SK-N-SH (cell line): Measurements from ENCODE around the gene SLIT1. TPM values are rescaled to one million over a fixed set of nuclear protein-coding genes. Genes with fewer than 3 reads are reported as not detected.

Experiments used
- CTCF ChIA-PET: fragments of 300-600, 350-600 bp; formaldehyde crosslinking; extraction: SDS; loops from one replicate; lab custom pipeline; 2021; lab: Yijun Ruan, JAX
- POLR2A ChIA-PET: fragments of 350-600 bp; sonication (Branson Sonifier 250); formaldehyde crosslinking; extraction: SDS; loops from one replicate; lab custom pipeline; 2020; ENCODE audit warnings: antibody characterized with exemption, inconsistent platforms; lab: Yijun Ruan, JAX
- DNase-seq: peaks from one replicate; pipeline ENCODE4 v3.0.0; 2012
- H2AFZ ChIP-seq: fragments of 200-600 bp; sonication (generic); 2 replicates; pipeline ENCODE4 v1.8.1; 2016; ENCODE audit warnings: antibody characterized with exemption, mild to moderate bottlenecking, low read depth
- H3F3A ChIP-seq: fragments of 200-600 bp; sonication (generic); replicated peaks from 2 replicates; pipeline ENCODE3; 2016; ENCODE audit warnings: antibody characterized with exemption, mild to moderate bottlenecking; ENCODE audit not compliant: insufficient read depth
- H3K27ac ChIP-seq, 2 experiments: fragments of 200-500 bp in 1 of 2; fragments of 200-600 bp in 1 of 2; sonication (Bioruptor generic) in 1 of 2; sonication (generic), shearing (Covaris generic) in 1 of 2; 2 replicates each; pipeline versions ENCODE4 v1.5.1 to v1.6.1; 2014 to 2016; ENCODE audit warnings: low read depth in 2 of 2, inconsistent platforms in 1 of 2, low read length in 1 of 2, mild to moderate bottlenecking in 1 of 2, mixed read lengths in 1 of 2
- H3K27me3 ChIP-seq: fragments of 200-600 bp; sonication (generic), shearing (Covaris generic); 2 replicates; pipeline ENCODE4 v1.6.1; 2016; ENCODE audit warnings: mixed run types; ENCODE audit not compliant: insufficient read depth
- H3K36me3 ChIP-seq, 2 experiments: fragments of 200-500 bp in 1 of 2; fragments of 200-600 bp in 1 of 2; sonication (Bioruptor generic) in 1 of 2; sonication (generic) in 1 of 2; replicated peaks in 1 of 2; 2 replicates each; pipeline versions ENCODE3 to v1.5.1; 2014 to 2016; ENCODE audit warnings: low read length in 1 of 2, mild to moderate bottlenecking in 1 of 2; ENCODE audit not compliant: insufficient read depth in 2 of 2, control insufficient read depth in 1 of 2
- H3K4me1 ChIP-seq, 2 experiments: fragments of 200-500 bp in 1 of 2; fragments of 200-600 bp in 1 of 2; sonication (Bioruptor generic) in 1 of 2; sonication (generic), shearing (Covaris generic) in 1 of 2; 2 replicates each; pipeline versions ENCODE4 v1.5.1 to v1.6.1; 2014 to 2016; ENCODE audit warnings: low read depth in 1 of 2, low read length in 1 of 2, mixed run types in 1 of 2; ENCODE audit not compliant: insufficient read depth in 2 of 2, control insufficient read depth in 1 of 2
- H3K4me2 ChIP-seq: fragments of 200-600 bp; sonication (generic), shearing (Covaris generic); 2 replicates; pipeline ENCODE4 v1.6.1; 2017; ENCODE audit warnings: mixed run types
- H3K4me3 ChIP-seq, 2 experiments: fragments of 200-500 bp in 1 of 2; fragments of 200-600 bp in 1 of 2; sonication (Bioruptor generic) in 1 of 2; sonication (generic), shearing (Covaris generic) in 1 of 2; 2 replicates each; pipeline versions ENCODE4 v1.5.1 to v1.8.1; 2014 to 2016; ENCODE audit warnings: low read depth in 2 of 2, inconsistent platforms in 1 of 2, low read length in 1 of 2, mild to moderate bottlenecking in 1 of 2, mixed read lengths in 1 of 2, moderate library complexity in 1 of 2
- H3K79me2 ChIP-seq: fragments of 200-600 bp; sonication (generic); 2 replicates; pipeline ENCODE4 v1.8.1; 2017; ENCODE audit warnings: mild to moderate bottlenecking; ENCODE audit not compliant: insufficient read depth
- H3K9ac ChIP-seq: fragments of 200-600 bp; sonication (generic); 2 replicates; pipeline ENCODE4 v1.6.1; 2017; ENCODE audit warnings: mixed run types
- H3K9me2 ChIP-seq: fragments of 200-600 bp; sonication (generic); 2 replicates; pipeline ENCODE4 v1.6.1; 2017; ENCODE audit warnings: mixed run types
- H3K9me3 ChIP-seq: fragments of 200-600 bp; sonication (generic); 2 replicates; pipeline ENCODE4 v1.6.1; 2017; ENCODE audit warnings: mixed run types, mild to moderate bottlenecking, moderate library complexity
- H4K20me1 ChIP-seq: fragments of 200-600 bp; sonication (generic); 2 replicates; pipeline ENCODE4 v1.6.1; 2017; ENCODE audit warnings: mild to moderate bottlenecking, mixed run types; ENCODE audit not compliant: insufficient read depth
- MEF2A ChIP-seq: IDR thresholded peaks from 2 replicates; pipeline ENCODE4 v1.4.0; 2012; ENCODE audit warnings: low read depth, borderline replicate concordance
- MXI1 ChIP-seq: IDR thresholded peaks from 2 replicates; pipeline ENCODE4 v1.6.1; 2012; ENCODE audit warnings: mild to moderate bottlenecking, low read depth, low read length, improper control_type of control experiment
- NFIC ChIP-seq: IDR thresholded peaks from 2 replicates; pipeline ENCODE4 v1.4.0; 2012; ENCODE audit warnings: borderline replicate concordance
- NRF1 ChIP-seq: IDR thresholded peaks from 2 replicates; pipeline ENCODE4 v1.6.1; 2012; ENCODE audit warnings: low read depth, mild to moderate bottlenecking, low read length
- SIN3A ChIP-seq: IDR thresholded peaks from 2 replicates; pipeline ENCODE4 v1.6.1; 2012; ENCODE audit warnings: low read depth, mild to moderate bottlenecking, low read length, moderate library complexity, borderline replicate concordance
- TAF1 ChIP-seq: IDR thresholded peaks from 2 replicates; pipeline ENCODE4 v1.6.1; 2012; ENCODE audit warnings: low read depth, mild to moderate bottlenecking, low read length, moderate library complexity, borderline replicate concordance
- USF2 ChIP-seq: fragments of 150-350 bp; IDR thresholded peaks from 2 replicates; pipeline ENCODE4 v1.6.1; 2017; ENCODE audit warnings: antibody characterized with exemption, low read length, low read depth, borderline replicate concordance
- YY1 ChIP-seq: IDR thresholded peaks from 2 replicates; pipeline ENCODE4 v1.4.0; 2012; ENCODE audit warnings: low read depth, mild to moderate bottlenecking
- ZBTB33 ChIP-seq: IDR thresholded peaks from 2 replicates; pipeline ENCODE4 v1.4.0; 2012; ENCODE audit warnings: low read depth, borderline replicate concordance
- WGBS: methylation state at CpG from one replicate; pipeline ENCODE4 v1.1.6; 2017; ENCODE audit warnings: low lambda C conversion rate; 5-methylcytosine and 5-hydroxymethylcytosine counted together
- polyA plus RNA-seq, 3 experiments: library from polyadenylated mRNA; depleted of rRNA; stranded (reverse); fragments of >200 nt; gene quantifications; 2 replicates each; pipeline ENCODE4 v1.2.3, GENCODE V29; 2012

SLIT1 gene
- polyA plus RNA-seq, 1 of the 3 experiments (the other 2 are of a cell fraction) = 0.05 TPM

GRCh38 chr10:96955794-96956193 is 230.0 kb downstream of the SLIT1 start:
- ChIA-PET POLR2A (no interaction called here), CTCF (interaction anchor here (1.5 kb wide), 1 partner anchor 254 kb away, joined by 3 read pairs; no protein-coding TSS in a partner anchor)
- peaks cover 30% of the 10 kb centered on the region; the same call in 1 of the 2 replicates for H3K79me2 ChIP-seq
- peaks cover 14% of the 10 kb centered on the region for H3F3A ChIP-seq
- no peak overlapping the region for H3K4me3 ChIP-seq
- no peaks in the 10 kb centered on the region for H3K27me3 ChIP-seq
- DNase-seq = no peak
- no peaks in the 10 kb centered on the region for H3K9me3 ChIP-seq
- WGBS = 77% methylated on average over 4 of the region's 4 CpGs
- H3K9ac ChIP-seq = no peak overlapping the region
- H2AFZ ChIP-seq = no peak overlapping the region
- H4K20me1 ChIP-seq = peaks cover 11% of the 10 kb centered on the region; the same call in 1 of the 2 replicates
- no peak for TF ChIP-seq MEF2A
- TF ChIP-seq MXI1 = no peak
- no peak for TF ChIP-seq USF2
- H3K36me3 ChIP-seq = peaks cover 42 to 46% of the 10 kb centered on the region in 2 experiments
- H3K4me2 ChIP-seq = no peak overlapping the region
- no peaks in the 10 kb centered on the region for H3K9me2 ChIP-seq
- peaks cover 0 to 18% of the 10 kb centered on the region in 2 experiments; a peak in 2 of 4 replicates for H3K4me1 ChIP-seq
- no peak overlapping the region for H3K27ac ChIP-seq

- no peak overlapping the region for H3K27ac ChIP-seq
- CTCF ChIA-PET = no interaction called here
These were observed 233.8 kb downstream of the SLIT1 start for GRCh38 chr10:96951954-96952353.

More at GRCh38 chr10:96951954-96952353, 233.8 kb downstream of the SLIT1 start:
- peaks cover 44 to 58% of the 10 kb centered on the region in 2 experiments for H3K36me3 ChIP-seq
- H3F3A ChIP-seq = no peaks in the 10 kb centered on the region
- no peaks in the 10 kb centered on the region for H3K9me3 ChIP-seq
- no peak overlapping the region for H3K4me2 ChIP-seq
- peaks cover 17% of the 10 kb centered on the region; the same call in 1 of the 2 replicates for H3K79me2 ChIP-seq
- H2AFZ ChIP-seq = no peak overlapping the region
- TF ChIP-seq NFIC (no peak), SIN3A (no peak), TAF1 (no peak), YY1 (no peak), ZBTB33 (no peak), NRF1 (no peak)
- H3K9me2 ChIP-seq = no peaks in the 10 kb centered on the region
- peaks cover 0 to 2% of the 10 kb centered on the region in 2 experiments; a peak in 3 of 4 replicates for H3K4me1 ChIP-seq
- no peak overlapping the region for H3K4me3 ChIP-seq
- POLR2A ChIA-PET = no interaction called here
- H4K20me1 ChIP-seq = no peaks in the 10 kb centered on the region
- H3K27me3 ChIP-seq = no peaks in the 10 kb centered on the region
- H3K9ac ChIP-seq = no peak overlapping the region
- no peak for DNase-seq
- 92% methylated on average over 2 of the region's 2 CpGs for WGBS
